GM12878 (cell line): ENCODE data around the gene MIEN1. TPM values are rescaled to one million over a fixed set of nuclear protein-coding genes. Genes with fewer than 3 reads are reported as not detected.

Experiments
- CHD2 ChIP-seq: IDR thresholded peaks from 2 replicates; pipeline ENCODE4 v1.6.1; 2011; ENCODE audit warnings: low read depth, low read length, improper control_type of control experiment, borderline replicate concordance
- EED ChIP-seq: sonication (generic); IDR thresholded peaks from 2 replicates; pipeline ENCODE4 v1.6.1; 2016; ENCODE audit warnings: antibody characterized with exemption, low read depth
- EGR1 ChIP-seq, 2 experiments: IDR thresholded peaks; 1 replicate in 1 of 2; 2 replicates in 1 of 2; pipeline ENCODE4 v1.6.1; 2011 to 2012; ENCODE audit warnings: low read depth in 2 of 2, low read length in 2 of 2, borderline replicate concordance in 1 of 2, mild to moderate bottlenecking in 1 of 2, moderate library complexity in 1 of 2
- FOXM1 ChIP-seq: IDR thresholded peaks from 2 replicates; pipeline ENCODE4 v1.6.1; 2012; ENCODE audit warnings: low read depth, mild to moderate bottlenecking, inconsistent platforms, low read length, moderate library complexity
- NBN ChIP-seq: fragments of 450-650 bp; IDR thresholded peaks from 2 replicates; pipeline ENCODE4 v1.6.1; 2016
- NFXL1 ChIP-seq: fragments of 450-650 bp; IDR thresholded peaks from 2 replicates; pipeline ENCODE4 v1.6.1; 2017; ENCODE audit warnings: antibody characterized with exemption, mild to moderate bottlenecking, borderline replicate concordance
- NR2C2 ChIP-seq: IDR thresholded peaks from 2 replicates; pipeline ENCODE4 v1.6.1; 2011; ENCODE audit warnings: borderline replicate concordance, low read depth; ENCODE audit not compliant: control insufficient read depth, insufficient read length
- PAX5 ChIP-seq: IDR thresholded peaks from 2 replicates; pipeline ENCODE4 v1.6.1; 2011; ENCODE audit warnings: low read depth, low read length, borderline replicate concordance
- PAX8 ChIP-seq: fragments of 450-650 bp; IDR thresholded peaks from 2 replicates; pipeline ENCODE4 v1.6.1; 2017; ENCODE audit warnings: mild to moderate bottlenecking, moderate library complexity
- RUNX3 ChIP-seq: IDR thresholded peaks from 2 replicates; pipeline ENCODE4 v1.6.1; 2012; ENCODE audit warnings: low read length, inconsistent platforms
- SMAD5 ChIP-seq: IDR thresholded peaks from 2 replicates; pipeline ENCODE4 v1.6.1; 2016; ENCODE audit warnings: antibody characterized with exemption, low read depth
- SPI1 ChIP-seq: IDR thresholded peaks from 2 replicates; pipeline ENCODE4 v1.6.1; 2011; ENCODE audit warnings: low read depth, mild to moderate bottlenecking, low read length, moderate library complexity, borderline replicate concordance; ENCODE audit not compliant: insufficient read depth
- SRF ChIP-seq, 2 experiments: IDR thresholded peaks; 2 replicates each; pipeline ENCODE4 v1.6.1; 2011; ENCODE audit warnings: low read depth in 2 of 2, low read length in 2 of 2, mild to moderate bottlenecking in 1 of 2, moderate library complexity in 1 of 2
- STAT3 ChIP-seq: IDR thresholded peaks from 2 replicates; pipeline ENCODE4 v1.6.1; 2011; ENCODE audit warnings: low read depth, low read length, improper control_type of control experiment
- SUPT20H ChIP-seq: IDR thresholded peaks from 2 replicates; pipeline ENCODE4 v1.6.1; 2011; ENCODE audit warnings: low read depth, mild to moderate bottlenecking, low read length, moderate library complexity, borderline replicate concordance; ENCODE audit not compliant: control insufficient read depth
- TCF3 ChIP-seq: IDR thresholded peaks from 2 replicates; pipeline ENCODE4 v1.6.1; 2012; ENCODE audit warnings: low read depth, mild to moderate bottlenecking, low read length, borderline replicate concordance; ENCODE audit not compliant: insufficient read depth
- YBX1 ChIP-seq: fragments of 450-650 bp; IDR thresholded peaks from 2 replicates; pipeline ENCODE4 v1.6.1; 2016; ENCODE audit warnings: antibody characterized with exemption
- ZNF217 ChIP-seq: fragments of 450-650 bp; IDR thresholded peaks from 2 replicates; pipeline ENCODE4 v1.6.1; 2017; ENCODE audit warnings: antibody characterized with exemption, mild to moderate bottlenecking
- ZSCAN29 ChIP-seq: fragments of 450-650 bp; IDR thresholded peaks from 2 replicates; pipeline ENCODE4 v1.6.1; 2017; ENCODE audit warnings: mild to moderate bottlenecking, moderate library complexity
- polyA plus RNA-seq, 11 experiments: library from polyadenylated mRNA; depleted of rRNA in 4 of 11; unstranded in 6 of 11; stranded (reverse) in 5 of 11; fragments of >200 nt; fragmentation: Nextera tagmentation in 4 of 11; fragmentation: Illumina TruSeq in 1 of 11; extraction: Ambion mirVana in 4 of 11; extraction: Trizol in 1 of 11; gene quantifications; 1 replicate in 1 of 11; 2 replicates in 10 of 11; pipeline versions ENCODE4 v1.2.1 to v1.2.3, GENCODE V29; 2011 to 2016; ENCODE audit warnings: inconsistent platforms in 2 of 11, missing spikeins in 2 of 11, low read depth in 1 of 11
- total RNA-seq, 4 experiments: library from RNA; depleted of rRNA in 3 of 4; stranded (reverse); fragments of >200 nt in 3 of 4; fragmentation: Illumina TruSeq in 1 of 4; extraction: Trizol in 1 of 4; gene quantifications; 2 replicates each; pipeline versions ENCODE4 v1.2.1 to v1.2.3, GENCODE V29; 2013 to 2021
- TF ChIP-seq, protein P1 (sequence below): fragments of 450-650 bp; IDR thresholded peaks from 2 replicates; pipeline ENCODE4 v1.6.1; 2017; ENCODE audit warnings: mild to moderate bottlenecking, moderate library complexity
- TF ChIP-seq, protein P2 (sequence below): IDR thresholded peaks from 2 replicates; pipeline ENCODE4 v1.6.1; 2011; ENCODE audit warnings: borderline replicate concordance, low read depth, mild to moderate bottlenecking, moderate library complexity, mixed read lengths, low read length; ENCODE audit not compliant: insufficient read depth; ENCODE audit errors: extremely low read length
- TF ChIP-seq, protein P3 (sequence below): fragments of 150-350 bp; IDR thresholded peaks from 2 replicates; pipeline ENCODE4 v1.6.1; 2016; ENCODE audit warnings: low read depth, low read length

MIEN1 gene
- total and polyA plus RNA-seq, 10 of the 15 experiments (the other 5 are each of a cell fraction or from before 2014, with no cell fraction given): 24.9 to 89.1 (median 47.7) TPM

DNA sequence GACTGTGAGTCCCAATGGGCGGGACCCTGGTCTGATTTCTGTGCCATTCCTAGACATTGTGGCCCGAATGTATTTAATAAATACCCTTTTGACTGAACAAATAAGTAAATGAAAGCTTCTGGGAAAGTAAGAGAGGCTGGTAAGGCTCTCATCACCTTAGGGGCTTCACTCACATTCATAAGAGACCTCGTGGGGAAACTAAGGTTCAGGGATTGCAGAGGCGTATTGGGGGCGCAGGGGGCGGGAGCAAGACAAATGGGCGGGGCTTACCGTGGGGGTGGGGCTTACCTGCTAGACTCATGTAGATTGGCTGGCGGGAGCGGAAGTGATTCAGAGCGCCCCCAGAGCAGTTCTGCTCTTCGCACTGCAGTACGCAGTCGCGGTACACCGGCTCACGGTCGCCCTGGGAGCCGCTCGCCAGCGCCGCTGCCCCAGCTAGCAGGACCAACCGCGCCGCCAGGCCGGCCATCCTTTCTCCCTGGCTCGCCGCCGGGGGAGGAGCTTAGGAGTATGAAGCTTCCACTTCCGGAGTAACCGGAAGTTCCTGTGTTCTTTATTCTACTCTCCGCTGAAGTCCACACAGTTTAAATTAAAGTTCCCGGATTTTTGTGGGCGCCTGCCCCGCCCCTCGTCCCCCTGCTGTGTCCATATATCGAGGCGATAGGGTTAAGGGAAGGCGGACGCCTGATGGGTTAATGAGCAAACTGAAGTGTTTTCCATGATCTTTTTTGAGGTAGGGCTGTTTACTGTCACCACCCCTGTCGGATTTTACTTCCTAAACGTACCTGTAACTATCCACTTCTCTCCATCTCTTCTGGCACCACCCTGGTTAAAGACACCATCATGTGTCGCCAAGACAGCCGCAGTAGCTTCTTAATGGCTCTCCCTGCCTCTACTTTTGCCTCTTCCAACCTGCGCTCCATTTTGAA, 42.5 kb downstream of the MIEN1 start, which contains the start of gene PGAP3 (continued):
- TF ChIP-seq SRF (IDR thresholded peaks at IDR 0.05; ENCODE audit: low read depth in 2 of 2, low read length in 2 of 2) (no peak), STAT3 (no peak), SPI1 (peak; percentile 65), TCF3 (no peak), EGR1 (IDR thresholded peaks at IDR 0.05; ENCODE audit: borderline replicate concordance in 1 of 2, low read depth in 2 of 2, low read length in 2 of 2) (peak in 1 of 2 experiments; percentile 41; a peak in 1 of 3 replicates), CHD2 (no peak), EED (no peak), NBN (peak; percentile 44; the same call in 1 of the 2 replicates), RUNX3 (no peak; the same call in 1 of the 2 replicates), FOXM1 (no peak), ZSCAN29 (peak; percentile 81), NR2C2 (no peak), SMAD5 (0 out of 2 replicates have a peak, but pooled peaks have one; percentile 51), SUPT20H (no peak), NFXL1 (no peak), PAX8 (no peak), PAX5 (no peak), YBX1 (no peak), ZNF217 (no peak)
- TF ChIP-seq, protein P1, sequence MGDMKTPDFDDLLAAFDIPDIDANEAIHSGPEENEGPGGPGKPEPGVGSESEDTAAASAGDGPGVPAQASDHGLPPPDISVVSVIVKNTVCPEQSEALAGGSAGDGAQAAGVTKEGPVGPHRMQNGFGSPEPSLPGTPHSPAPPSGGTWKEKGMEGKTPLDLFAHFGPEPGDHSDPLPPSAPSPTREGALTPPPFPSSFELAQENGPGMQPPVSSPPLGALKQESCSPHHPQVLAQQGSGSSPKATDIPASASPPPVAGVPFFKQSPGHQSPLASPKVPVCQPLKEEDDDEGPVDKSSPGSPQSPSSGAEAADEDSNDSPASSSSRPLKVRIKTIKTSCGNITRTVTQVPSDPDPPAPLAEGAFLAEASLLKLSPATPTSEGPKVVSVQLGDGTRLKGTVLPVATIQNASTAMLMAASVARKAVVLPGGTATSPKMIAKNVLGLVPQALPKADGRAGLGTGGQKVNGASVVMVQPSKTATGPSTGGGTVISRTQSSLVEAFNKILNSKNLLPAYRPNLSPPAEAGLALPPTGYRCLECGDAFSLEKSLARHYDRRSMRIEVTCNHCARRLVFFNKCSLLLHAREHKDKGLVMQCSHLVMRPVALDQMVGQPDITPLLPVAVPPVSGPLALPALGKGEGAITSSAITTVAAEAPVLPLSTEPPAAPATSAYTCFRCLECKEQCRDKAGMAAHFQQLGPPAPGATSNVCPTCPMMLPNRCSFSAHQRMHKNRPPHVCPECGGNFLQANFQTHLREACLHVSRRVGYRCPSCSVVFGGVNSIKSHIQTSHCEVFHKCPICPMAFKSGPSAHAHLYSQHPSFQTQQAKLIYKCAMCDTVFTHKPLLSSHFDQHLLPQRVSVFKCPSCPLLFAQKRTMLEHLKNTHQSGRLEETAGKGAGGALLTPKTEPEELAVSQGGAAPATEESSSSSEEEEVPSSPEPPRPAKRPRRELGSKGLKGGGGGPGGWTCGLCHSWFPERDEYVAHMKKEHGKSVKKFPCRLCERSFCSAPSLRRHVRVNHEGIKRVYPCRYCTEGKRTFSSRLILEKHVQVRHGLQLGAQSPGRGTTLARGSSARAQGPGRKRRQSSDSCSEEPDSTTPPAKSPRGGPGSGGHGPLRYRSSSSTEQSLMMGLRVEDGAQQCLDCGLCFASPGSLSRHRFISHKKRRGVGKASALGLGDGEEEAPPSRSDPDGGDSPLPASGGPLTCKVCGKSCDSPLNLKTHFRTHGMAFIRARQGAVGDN: peak; percentile 25; the same call in 1 of the 2 replicates
- TF ChIP-seq, protein P2, sequence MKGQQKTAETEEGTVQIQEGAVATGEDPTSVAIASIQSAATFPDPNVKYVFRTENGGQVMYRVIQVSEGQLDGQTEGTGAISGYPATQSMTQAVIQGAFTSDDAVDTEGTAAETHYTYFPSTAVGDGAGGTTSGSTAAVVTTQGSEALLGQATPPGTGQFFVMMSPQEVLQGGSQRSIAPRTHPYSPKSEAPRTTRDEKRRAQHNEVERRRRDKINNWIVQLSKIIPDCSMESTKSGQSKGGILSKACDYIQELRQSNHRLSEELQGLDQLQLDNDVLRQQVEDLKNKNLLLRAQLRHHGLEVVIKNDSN: no peak
- TF ChIP-seq, protein P3, sequence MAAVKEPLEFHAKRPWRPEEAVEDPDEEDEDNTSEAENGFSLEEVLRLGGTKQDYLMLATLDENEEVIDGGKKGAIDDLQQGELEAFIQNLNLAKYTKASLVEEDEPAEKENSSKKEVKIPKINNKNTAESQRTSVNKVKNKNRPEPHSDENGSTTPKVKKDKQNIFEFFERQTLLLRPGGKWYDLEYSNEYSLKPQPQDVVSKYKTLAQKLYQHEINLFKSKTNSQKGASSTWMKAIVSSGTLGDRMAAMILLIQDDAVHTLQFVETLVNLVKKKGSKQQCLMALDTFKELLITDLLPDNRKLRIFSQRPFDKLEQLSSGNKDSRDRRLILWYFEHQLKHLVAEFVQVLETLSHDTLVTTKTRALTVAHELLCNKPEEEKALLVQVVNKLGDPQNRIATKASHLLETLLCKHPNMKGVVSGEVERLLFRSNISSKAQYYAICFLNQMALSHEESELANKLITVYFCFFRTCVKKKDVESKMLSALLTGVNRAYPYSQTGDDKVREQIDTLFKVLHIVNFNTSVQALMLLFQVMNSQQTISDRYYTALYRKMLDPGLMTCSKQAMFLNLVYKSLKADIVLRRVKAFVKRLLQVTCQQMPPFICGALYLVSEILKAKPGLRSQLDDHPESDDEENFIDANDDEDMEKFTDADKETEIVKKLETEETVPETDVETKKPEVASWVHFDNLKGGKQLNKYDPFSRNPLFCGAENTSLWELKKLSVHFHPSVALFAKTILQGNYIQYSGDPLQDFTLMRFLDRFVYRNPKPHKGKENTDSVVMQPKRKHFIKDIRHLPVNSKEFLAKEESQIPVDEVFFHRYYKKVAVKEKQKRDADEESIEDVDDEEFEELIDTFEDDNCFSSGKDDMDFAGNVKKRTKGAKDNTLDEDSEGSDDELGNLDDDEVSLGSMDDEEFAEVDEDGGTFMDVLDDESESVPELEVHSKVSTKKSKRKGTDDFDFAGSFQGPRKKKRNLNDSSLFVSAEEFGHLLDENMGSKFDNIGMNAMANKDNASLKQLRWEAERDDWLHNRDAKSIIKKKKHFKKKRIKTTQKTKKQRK: no peak
